Activated T-helper 9 cell treated with anti-CD3 and anti-CD28 coated beads, Interleukin-2, amount 50 U/mL, for 16 hours (primary cell): ENCODE measurements around the gene XXYLT1.
"Not testable (repeated sequence)": the region's sequence is repeated elsewhere in the genome, so short reads cannot be mapped to it uniquely, and the experiment has no call there.

Experiments used
- DNase-seq: peaks from one replicate; pipeline ENCODE4 v3.0.0-alpha.2; 2020; ENCODE audit warnings: low read depth

XXYLT1 gene

DNA sequence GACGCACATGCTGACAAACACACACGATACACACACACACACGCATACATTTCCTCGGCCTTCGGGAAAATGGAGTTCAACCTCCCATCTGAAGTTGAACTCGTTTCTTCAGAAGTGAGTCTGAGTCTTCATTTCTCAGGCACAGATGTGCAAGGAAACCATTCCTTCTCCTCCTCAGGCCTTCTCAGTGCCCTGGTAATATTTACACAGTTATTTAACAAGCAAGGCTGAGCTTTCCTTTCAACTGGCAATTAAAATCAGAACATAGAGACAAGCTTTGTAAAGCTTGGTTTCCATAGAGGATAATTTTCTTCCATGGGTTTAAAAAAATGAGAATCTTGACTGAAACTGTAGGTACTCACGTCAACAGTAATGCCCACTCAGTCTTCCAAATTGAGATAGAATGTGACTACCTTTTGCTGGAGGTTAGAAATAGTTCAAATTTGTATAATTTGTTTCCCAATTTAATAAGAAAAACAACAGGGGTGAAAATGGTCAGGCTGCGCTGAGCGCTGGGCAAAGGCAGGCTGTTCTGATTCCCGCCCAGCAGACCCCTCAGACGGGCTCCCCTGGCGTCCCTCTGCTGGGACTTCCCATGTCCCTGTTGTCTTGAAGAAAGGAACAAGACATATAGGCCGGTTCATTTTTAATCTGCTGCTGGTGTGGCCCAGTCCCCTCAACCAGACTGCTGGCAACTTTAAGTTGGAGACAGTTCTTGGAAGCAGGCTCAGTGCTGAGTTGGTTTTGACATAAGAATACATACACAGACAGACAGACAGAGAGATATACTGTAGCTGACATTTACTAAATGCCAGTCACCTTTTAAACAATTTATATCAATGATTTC lies 174.3 kb downstream of the XXYLT1 start:
- DNase-seq = no peak

DNA sequence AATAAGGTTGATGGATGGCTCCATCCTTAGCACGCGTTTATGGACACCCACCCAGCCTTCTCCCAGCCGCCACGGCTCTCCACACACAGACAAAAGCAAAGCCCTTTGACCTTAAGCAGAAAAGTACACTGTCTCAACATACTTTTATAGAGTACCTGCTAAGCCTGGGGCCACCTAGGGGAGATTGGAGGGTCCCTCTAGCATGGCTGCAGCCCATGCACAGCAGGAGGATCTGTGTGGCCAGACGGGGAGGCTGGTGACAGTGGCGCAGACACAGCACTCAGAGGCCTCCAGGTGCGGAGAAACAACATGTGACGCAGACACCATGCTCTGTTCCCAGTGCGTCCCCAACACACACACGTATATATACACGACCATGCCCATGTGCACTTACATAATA lies 174.9 kb downstream of the XXYLT1 start:
- DNase-seq = no peak

DNA sequence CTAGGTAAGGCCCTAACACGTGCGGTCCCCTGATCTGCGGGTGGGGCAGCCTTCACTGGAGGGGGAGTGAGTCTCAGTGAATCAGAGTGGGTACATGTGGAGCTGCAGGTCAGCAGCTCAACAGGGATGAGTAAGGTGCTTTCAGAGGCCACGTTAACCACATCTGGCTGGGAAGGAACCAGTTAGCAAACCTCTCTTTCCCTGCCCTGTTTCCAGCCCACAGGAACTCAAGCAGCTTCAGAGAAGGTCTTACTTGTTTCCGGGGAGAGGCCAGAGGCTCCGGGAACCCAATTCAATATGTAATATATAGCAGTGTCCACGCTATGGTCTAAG lies 175.3 kb downstream of the XXYLT1 start:
- no peak for DNase-seq

DNA sequence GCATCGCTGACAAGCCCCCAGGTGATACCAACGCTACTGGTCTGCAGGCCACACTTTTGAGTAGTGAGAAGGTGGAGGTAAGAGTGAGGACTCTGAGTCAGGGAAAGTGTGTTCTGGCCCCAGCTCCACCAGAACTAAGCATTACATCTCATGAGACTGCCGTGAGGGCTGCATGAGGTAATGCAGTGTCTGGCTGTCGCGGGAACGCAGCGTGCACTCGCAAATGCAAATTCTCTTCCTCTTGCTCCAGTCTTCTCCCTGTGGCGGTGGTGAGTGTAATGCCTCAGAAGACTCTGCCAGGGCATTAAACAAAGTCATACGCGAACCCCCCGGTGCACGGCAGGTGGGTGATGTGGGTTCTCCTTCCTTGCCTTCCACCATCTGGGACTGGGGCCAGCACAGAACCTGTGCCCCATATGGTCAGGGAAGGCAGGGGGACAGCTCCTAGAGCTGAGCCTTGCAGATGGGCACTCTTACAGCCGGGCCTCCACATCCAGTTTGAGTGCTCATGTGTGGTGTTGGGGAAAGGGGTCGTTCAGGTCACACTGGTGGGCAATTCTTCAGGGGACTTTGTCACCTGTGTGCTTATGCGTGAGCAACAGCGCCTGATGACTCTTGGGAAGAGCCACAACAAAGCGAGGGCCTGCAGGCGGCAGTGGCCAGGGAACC lies 175.8 kb downstream of the XXYLT1 start:
- DNase-seq = no peak

DNA sequence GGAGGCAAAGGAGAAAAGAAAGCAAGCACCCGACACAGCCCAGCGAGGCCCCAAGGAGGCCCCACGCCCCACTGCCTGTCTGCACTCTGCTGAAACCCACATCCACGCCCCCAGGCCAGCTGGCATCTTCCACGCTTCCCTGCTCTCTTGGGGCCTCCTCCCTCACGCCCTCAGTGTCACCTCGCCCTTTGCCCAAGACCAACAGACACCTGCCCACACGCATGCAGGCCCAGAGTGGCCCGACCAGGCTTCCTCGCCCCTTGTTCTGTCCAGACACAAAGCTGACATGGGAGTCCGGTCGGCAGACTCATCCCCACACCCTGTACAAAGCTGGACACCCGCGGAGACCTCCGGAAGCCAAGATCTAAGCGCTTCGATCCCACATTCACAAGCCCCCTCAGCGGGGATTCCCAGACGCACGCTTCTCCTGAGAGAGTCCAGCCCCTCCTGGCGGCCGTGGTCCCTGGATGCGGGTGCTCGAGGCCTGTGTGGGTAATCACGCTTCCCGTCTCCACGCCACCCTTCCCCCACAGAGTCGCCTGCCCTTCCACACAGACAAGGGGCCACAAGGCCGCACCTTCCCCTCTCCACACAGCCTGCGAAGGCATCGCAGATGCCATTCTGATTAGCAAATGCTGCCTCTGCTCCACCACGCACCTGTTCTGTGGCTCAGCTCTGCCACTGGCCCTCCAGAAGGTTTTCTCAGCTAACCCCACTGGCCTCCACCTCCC lies 176.6 kb downstream of the XXYLT1 start:
- DNase-seq = no peak

DNA sequence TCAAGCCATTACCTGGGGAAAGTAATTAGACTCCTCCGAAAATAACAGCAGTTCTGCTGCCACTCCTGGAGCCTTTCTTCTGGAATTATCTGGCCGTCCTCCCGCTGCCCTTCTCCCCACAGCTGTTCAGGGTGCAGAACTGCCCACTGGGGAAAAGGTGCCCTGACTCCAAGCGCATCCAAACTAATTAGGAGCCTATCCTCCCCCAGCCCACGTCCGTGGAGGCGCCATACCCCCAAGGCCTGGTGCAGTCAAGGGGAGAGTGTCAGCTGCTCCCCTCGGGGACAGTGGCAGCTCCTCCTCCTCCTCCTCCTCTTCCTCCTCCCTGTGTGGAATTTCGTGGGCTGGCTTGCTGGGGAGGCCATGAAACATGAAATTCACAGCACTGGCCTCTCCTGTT lies 177.2 kb downstream of the XXYLT1 start:
- DNase-seq = no peak

DNA sequence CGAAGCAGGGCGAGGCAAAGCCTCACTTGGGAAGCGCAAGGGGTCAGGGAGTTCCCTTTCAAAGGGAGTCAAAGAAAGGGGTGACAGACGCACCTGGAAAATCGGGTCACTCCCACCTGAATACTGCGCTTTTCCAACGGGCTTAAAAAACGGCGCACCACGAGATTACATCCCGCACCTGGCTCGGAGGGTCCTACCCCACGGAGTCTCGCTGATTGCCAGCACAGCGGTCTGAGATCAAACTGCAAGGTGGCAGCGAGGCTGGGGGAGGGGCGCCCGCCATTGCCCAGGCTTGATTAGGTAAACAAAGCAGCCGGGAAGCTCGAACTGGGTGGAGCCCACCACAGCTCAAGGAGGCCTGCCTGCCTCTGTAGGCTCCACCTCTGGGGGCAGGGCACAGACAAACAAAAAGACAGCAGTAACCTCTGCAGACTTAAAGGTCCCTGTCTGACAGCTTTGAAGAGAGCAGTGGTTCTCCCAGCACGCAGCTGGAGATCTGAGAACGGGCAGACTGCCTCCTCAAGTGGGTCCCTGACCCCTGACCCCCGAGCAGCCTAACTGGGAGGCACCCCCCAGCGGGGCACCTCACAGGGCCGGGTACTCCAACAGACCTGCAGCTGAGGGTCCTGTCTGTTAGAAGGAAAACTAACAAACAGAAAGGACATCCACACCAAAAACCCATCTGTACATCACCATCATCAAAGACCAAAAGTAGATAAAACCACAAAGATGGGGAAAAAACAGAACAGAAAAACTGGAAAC lies 182.9 kb downstream of the XXYLT1 start:
- not testable (repeated sequence) for DNase-seq

DNA sequence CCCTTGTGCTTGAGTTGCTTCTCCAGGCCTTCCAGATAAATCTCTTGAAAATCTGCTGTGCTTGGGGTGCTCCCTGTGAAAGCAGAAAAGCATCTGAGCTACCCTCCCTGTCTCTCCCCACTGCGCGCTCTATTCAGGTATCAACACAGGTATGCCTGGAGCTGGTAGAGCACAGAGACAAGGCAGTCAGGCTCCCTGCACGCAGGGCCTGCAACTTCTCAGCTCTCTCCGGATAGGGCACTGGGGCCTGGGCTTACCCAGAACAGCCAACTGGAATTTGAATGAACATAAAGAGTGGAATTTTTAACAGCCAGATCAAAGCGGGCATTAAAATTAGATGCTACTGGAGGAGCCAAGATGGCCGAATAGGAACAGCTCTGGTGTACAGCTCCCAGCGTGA lies 183.6 kb downstream of the XXYLT1 start:
- DNase-seq = no peak

DNA sequence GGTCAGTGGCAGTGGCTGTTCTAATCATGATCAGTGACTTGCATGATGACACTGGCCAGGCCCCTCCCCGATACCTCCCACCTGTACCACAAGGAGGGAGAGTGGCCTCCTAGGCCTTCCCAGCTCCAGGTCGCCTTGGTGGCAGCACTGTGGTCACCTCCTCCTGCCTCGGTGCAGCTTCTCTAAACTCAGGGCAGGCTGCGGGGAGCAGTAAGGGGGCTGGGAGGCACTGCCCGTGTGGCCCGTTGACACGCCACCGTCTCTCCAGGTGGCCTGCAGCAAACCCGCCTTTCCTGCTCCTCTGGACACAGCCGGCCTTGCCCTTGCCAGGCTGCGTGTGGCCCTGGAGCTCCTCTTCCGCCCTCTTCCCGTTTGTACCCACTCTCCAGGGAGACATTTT lies 184.1 kb downstream of the XXYLT1 start:
- no peak for DNase-seq

DNA sequence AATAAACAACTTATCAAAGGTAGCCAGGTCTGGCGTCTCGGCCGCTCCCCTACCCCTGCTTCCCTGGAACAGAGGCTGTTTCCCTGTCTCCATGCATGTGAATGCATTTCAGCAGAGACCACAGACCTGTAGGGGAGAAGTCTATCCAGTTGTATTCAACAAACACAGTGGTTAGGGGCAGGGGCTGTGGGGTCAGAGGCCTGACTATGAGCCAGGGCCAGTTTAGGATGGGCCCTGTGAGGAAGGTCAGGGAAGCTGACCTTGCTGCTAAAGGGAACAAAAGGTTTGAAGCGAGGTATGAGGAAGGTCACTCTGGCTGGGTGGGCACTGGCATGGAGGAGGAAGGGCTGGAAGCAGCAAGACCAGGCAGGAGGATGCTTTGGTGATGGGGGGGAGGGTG lies 184.6 kb downstream of the XXYLT1 start:
- DNase-seq = no peak

DNA sequence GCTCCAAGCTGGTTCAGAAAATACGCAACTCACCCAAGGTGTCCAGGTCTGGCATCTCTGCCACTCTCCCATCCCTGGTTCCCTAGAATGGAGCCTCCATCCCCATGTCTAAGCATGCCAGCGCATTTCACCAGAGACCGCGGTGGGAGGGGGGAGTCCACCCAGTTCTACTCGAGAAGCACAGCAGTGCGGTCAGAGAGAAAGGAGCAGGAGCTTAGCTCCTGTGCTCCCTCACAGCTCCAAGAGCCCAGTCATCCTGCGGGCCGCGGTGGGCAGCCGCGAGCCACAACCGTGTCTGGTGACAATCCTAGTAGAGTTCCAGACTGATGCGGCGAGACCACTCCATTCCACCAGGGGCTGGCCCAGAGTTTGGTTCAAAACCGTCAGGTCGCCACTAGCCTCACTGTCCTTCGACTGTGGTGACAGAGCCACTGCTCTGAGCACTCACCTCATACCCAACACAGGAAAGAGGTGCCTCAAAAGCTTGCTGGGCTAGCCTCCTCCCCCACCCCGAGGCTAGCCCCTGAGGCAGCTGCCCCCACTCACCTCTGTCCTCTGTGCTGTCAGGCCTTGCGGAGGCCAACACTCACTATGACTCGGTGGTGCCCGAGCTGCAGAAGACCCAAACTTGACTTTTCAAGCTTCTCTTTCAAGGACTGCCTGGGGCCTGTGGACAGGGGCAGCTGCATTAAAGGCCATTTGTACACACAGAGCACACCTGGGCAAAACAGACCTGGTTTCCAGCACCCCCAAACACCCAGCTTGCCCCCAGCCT lies 185.4 kb downstream of the XXYLT1 start:
- no peak for DNase-seq

DNA sequence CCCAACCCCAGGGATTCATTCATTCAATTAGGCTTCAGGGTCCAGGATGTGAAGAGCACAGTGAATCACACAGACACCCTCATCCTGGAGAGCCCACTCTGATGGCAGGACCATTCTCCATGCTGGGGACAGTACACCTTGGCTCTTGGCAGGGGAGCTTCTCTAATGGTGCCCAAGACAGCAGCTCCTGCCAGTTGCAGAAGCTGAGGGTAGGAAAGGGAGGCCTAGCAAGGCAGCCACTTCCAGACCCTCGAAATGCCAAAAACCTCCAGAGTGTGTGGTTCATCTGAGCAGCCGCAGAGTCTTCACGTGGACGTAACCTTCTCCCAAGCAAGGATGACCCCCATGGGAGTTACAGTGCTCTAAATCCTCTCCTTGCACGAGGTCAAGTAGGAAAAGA lies 186.2 kb downstream of the XXYLT1 start:
- no peak for DNase-seq

DNA sequence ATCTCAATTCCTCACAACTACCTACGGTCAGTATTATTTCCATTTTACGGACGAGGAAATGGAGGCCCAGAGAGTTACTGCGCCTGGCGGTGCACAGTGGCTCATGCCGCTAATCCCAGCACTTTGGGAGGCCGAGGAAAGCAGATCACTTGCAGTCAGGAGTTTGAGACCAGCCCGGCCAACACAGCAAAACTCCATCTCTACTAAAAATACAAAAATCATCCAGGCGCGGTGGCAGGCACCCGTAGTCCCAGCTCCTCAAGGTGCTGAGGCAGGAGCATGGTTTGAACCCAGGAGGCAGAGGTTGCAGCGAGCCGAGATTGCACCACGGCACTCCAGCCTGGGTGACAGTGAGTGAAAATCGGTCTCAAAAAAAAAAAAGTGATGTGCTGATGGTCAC lies 187.3 kb downstream of the XXYLT1 start:
- DNase-seq = no peak

DNA sequence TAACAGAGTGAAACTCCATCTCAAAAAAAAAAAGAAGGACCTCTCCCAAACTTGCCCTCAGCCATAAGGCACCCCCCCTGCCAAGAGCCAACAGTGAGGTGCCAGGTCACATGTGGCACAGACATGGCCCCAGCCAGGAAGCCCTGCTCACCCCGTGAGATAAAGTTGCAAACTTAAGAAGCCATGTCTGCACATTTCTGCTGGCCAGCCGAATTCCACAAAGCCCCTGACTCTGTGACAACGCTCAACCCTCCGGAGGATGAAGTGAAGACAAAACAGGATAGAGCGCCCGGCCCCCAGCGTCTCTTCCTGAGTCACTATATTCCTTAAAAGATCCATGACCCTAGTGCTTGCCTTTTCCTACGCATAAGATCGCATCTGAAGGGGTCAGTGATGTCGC lies 188.1 kb downstream of the XXYLT1 start:
- DNase-seq = no peak

DNA sequence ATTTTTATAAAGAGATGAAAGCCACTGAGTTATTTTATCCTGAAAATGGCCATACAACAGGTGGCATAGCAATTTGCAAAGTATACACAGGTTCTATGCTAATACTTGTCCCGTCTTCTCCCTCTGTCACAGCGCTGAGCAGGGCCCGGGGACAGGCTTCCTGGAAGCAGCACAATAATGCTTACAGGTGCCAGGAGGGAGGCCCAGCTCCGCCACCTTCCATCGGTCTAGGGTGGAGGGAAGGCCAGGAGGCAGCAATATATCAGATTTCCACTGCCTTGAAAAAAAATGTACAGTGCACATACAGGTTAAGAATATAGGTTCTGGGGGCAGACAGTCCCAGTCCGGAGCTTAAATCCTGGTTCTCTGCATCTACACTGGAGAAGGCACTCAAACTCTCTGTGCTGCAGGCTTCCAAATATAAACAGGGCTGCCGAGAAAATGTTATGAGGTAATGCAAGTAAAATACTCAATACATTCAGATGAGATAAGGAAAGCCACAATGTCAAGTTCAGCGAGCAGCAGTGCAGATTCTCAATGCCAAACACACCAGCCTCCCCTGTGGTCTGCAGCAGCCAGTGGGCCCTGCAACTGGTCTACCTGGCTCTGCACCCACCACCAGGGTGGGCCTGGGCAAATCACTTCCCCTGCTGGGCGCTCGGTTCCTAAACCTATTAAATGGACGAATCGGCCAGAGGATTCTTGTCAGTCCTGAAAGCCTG lies 189.6 kb downstream of the XXYLT1 start:
- DNase-seq = no peak

DNA sequence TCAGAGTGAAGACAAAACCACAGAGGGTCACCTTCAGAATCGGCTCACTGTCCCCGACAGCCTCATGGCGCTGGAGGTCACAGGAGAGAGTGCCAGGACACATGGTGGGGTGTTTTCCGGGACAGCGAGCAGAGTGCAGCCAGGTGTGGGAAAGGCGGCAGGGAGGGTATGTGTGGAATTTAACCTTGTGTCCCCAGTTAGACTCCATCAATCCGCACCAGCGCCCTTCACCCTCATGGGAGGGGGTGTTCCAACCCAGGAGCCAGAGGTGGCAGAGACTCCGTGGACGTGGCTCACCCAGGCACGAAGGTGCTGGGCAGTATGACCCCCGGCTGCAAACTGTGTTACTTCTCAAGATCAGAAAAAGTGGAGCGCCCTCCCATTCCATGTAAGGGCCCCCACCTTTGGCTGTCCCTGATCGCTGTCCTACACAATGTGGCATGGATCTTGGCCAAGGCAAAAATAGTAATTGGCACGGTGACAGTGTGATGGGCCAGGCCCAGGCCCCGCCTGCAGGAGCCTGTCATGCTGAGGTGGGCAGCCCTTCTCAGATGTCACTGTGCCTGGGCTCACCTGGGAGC lies 190.3 kb downstream of the XXYLT1 start:
- no peak for DNase-seq

DNA sequence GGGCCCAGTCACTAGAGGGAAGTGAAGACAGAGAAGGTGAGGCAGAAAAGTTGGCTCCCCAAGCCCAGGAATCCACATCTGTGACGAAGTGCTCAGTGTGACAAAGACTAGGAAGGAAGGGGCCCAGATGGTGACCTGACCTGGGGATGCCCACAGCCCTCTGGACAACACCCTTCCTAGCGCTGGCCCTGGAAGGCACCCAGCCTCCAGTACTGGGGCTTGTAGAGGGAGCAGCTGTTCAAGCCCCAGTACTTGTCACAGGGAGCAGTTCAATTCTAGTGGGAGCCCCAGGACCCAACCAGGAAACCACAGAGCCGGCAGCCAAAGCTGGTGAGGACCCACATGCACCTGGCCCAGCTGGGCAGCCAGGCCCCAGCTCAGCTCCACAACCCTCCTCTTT lies 190.8 kb downstream of the XXYLT1 start:
- no peak for DNase-seq

DNA sequence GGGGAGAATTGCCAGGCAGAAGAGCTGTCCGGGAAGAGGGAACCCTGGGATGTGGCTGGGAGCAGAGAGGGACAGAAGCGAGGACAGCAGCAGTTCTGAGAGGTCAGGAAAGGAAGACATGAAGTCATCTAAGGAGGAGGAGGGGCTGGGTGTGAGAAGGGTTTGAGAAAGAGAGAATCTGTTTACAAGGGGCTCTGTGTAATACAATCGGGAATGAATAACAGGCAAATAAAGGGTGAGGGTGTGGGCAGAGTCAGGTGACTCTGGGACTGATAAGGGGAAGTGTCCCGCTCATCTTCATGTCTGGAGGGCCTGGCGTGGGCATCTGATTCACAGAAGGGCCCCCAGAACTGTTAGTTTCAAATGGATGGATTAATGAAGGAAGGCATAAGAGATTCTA lies 191.3 kb downstream of the XXYLT1 start:
- DNase-seq = no peak

DNA sequence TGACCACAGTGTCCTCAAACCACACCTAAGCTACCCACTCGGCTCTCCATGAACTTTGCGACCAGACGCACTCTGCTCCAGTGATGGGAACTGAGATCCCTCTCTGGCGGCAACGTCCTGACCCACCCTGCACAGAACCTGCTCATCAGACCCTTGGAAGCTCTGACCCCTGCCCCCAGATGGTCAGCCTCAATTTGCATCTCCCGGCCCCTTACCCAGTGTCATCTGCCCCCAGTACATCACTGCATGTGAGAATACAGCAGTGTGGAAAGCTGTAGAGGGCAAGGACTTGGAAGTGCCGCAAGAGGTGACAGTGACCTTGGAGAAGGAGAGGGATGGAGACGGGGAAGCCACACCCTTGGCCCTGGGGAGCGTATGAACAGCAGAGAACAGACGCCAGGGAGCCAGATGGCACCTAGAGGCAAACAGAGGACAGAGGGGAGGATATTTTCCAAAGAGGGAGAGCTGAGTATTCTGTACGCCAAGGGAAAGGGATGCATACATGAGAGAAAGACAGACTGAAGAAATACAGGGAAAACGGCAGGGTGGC lies 192.0 kb downstream of the XXYLT1 start:
- DNase-seq = no peak
